OCI-M1 (cell line): ENCODE measurements around the gene MSTN.
"Not testable (repeated sequence)": the region's sequence is repeated elsewhere in the genome, so short reads cannot be mapped to it uniquely, and the experiment has no call there.

Experiments
- DNase-seq: peaks from one replicate; lab custom pipeline; 2025; lab: John Stamatoyannopoulos, UW

Gene MSTN

DNA sequence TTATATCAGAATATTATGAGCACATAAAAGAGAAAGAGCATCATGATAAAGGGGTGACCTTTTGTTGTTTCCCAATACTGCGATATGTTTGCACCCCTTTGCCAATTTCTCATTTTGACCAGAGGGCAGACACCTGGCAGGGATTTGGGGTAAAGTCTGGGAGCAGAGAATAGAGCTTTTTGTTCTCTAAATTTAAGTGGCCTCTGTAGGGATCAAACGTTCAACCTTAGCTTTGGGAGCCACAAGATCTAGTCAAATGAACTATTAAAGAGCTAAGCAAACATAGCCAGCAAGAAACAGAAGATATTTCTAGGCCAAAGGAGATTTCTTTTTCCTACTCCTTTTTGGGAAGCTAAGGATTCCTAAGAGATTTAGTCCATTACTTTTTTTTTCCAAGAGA, 1.1 kb upstream of the MSTN start:
- no peak for DNase-seq

DNA sequence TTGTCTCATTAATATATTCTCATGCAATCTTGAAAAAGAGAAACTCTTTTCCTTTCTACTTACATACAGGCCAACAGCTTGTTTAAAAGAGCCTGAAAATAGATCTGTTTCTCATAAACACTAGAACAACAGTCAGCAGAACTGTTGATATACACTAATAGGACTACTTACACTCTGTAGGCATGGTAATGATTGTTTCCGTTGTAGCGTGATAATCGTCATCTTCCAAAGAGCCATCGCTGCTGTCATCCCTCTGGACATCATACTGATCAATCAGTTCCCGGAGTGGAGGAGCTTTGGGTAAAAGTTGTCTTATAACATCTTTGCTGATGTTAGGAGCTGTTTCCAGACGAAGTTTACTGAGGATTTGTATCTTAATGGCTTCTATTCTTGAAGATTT, 476 bp downstream of the MSTN start:
- no peak for DNase-seq

DNA sequence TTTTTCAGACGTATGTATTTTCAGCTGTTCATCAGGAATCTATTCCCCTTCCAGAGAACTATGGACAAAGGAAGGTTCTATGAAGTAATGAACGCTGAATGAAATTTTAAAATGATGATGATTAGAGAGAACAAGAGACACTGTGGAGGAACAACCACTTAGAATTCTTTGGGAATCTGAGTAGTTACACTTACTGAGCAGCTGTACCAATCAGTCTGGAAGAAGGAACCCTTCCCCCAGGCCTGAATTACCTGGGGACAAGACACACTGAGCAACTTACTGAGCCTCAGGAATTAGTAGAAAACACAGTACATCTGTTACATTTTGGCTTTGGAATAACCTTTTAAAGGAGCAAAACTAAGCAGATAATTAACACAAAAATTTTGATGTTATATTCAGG, 1.9 kb downstream of the MSTN start:
- no peak for DNase-seq

DNA sequence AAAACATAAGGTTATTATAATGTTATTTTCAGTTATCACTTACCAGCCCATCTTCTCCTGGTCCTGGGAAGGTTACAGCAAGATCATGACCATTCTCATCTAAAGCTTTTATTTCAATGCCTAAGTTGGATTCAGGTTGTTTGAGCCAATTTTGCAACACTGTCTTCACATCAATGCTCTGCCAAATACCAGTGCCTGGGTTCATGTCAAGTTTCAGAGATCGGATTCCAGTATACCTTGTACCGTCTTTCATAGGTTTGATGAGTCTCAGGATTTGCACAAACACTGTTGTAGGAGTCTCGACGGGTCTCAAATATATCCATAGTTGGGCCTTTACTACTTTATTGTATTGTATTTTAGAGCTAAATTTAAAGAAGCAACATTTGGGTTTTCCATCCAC, 2.5 kb downstream of the MSTN start:
- no peak for DNase-seq

DNA sequence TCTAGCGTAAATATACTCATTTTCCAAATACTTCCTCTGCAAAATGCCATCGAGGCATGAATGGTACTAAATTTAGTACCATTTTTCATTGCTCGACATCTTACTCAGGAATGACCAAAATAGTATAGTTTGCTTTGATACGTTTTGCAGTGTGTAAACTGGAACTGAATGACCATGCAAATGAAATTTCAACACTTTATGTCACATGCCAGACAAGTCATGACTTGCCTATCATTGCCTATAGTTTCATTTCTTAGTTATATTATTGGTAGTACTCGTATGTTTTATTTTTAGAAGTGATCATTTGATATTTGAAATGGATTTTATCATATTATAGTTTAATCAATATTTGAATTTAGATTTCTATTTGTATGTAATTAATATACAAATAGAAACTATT, 9.1 kb downstream of the MSTN start:
- no peak for DNase-seq

DNA sequence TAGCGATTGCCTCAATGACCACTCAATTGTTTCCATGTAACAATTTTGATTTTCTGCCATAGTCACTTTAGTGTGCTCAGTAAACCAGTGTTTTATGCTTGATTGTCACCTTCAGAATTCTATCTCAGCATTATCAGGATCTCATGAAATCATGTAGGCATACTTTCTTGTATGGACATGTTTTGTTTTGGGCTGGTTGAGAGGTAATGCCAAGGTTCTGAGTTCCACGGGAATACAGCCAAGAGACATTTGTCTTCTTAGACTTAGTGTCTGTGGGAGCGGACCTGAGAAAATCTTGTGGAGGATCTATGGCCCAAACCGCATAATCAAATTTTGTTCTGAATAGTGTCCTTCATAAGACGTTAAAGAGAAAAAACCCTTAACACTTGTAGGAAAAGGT, 10.2 kb downstream of the MSTN start:
- DNase-seq, result no peak

DNA sequence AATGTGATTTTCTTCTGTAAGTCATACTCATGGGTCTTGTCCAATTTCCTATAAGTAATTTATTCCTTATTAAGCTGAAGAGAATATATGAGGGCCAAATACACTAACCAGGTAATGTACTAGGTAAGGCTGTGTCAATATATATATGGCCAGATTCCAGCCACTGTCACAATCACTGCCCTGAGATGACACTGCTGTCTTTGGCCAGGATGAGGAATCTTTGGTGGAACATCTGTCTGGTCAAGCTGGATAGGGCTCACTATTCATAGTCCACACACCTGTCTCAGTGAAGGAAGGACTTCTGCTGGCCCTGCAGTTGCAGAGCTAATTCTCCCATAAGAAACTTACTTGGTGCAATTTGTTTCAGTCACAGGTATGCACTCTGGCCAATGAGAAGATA, 11.3 kb downstream of the MSTN start:
- DNase-seq, result no peak

DNA sequence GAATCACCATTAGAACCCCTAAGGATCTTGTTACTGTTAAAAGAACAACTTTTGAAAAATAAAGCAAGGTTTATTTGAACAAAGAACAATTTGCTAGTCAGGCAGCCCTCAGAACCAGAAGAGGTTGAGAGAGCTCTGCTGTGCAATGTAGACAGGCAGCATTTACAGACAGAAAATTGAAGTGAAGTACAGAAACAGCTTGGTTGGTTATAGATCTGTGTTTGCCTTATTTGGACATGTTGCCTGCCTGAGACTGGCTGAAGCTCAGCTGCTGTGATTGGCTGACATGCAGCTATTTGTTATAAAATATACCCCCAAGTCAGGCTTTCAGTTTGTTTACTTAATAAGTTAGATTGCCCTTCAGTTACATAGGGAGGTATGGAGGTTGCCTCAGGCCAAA, 12.5 kb downstream of the MSTN start:
- no peak for DNase-seq

DNA sequence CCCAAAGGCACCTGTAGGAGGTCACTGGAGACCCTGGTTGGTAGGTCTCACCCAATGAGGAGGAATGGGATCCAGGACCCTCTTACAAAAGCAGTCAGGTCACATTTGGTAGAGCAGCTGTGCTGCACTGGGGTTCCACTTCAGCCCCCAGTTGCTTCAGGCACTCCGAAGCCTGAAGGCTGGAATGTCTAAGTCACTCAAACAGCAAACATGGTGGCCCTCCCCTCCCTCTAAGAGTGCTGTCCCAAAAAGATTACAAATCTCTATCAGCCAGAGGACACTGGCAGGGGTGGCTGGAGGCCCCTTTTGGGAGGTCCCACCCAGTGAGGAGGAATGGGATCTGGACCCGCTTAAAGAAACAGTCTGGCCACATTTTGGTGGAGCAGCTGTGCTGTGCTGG, 17.7 kb downstream of the MSTN start:
- no peak for DNase-seq

DNA sequence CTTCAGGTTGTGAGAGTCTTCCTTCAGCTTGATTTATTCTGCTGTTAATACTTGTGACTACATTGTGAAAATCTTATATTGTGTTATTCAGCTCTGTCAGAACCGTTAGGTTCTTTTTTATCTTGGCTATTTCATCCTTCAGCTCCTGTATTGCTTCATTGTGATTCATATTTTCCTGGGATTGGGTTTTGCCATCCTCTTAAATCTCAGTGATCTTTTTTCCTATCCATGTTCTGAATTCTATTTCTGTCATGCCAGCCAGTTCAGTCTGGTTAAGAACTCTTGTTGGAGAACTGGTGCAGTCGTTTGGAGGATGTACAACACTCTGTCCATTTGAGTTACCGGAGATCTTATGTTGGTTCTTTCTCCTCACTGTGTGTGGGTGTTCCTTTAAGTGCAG, 19.1 kb downstream of the MSTN start:
- no peak for DNase-seq

DNA sequence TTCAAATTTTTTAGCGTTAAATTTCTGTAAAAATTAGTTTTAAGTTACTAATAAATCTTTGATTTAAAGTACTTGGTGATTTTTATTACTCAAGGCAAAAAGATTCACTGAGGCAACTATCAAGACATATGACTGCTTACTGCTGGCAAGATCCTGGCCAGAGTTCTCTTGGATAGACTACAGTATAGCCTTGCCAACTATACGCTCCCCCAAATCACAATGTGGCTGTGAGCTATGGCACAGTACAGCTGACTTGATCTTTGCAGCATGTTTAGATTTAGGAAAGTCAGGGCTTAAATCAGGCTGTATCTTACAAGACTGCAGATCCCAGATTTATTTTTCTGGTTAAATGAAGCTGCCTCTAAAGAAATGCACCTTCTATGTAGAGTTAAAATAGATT, 26.5 kb downstream of the MSTN start:
- DNase-seq, result no peak

DNA sequence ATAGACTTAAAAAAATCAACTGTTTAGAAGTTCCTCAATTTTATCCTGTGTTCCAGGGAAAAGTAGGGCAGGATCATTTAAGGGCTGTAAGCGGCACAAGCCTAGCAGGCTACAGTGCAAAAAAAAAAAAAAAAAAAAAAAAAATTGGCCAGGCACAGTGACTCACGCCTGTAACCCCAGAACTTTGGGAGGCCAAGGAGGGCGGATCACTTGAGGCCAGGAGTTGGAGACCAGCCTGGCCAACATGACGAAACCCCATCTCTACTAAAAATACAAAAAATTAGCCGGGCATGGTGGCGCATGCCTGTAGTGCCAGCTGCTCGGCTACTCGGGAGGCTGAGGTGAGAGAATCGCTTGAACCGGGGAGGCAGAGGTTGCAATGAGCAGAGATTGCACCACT, 28.1 kb downstream of the MSTN start:
- not testable (repeated sequence) for DNase-seq

DNA sequence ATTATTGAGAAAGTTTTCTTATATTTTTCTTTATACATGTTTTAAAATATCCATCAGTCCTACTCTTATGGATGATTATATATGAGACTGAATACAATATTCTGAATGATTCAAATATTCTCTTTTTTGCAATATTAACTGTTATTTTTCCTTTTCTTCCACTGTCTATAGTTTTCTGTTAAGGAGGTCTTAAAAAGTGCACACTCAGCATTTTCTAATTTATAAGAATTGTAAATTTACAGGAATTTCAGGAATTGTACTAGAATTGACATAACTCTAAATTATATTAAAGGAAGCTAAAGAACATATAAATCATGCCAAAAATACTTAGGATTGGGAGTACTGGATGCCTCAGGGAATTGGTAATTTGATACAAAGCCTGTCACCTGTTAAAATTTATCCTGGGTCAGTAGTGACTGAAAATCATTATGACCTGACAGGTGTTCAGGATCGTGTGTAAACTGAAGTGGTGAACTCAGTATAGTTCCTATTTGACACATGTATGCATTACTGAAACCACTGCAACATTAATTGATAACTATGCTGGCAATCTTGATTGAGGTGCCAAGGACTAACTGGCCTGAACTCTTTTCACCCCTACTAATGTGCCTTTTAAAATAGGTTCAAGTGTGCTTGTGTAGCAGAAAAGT, 30.4 kb downstream of the MSTN start:
- DNase-seq, result no peak

DNA sequence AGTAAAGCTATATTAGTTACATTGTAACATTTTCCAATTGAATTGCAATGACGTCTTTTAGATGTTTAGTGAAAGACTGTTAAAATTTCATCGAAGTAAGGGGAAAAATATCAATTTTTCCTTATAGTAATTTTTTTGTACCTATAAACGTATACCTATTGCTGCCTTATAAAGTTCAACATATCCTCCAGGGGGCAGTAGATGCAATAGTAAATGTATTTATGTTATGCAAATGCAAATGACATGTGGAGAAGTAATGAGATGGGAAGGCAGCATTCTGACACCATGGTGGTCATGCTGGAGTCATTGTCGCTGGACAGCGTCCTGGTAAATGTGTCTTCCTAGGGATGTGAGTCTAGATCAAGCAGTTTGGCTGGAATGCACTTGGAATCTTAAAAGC, 38.7 kb downstream of the MSTN start:
- DNase-seq, result peak; percentile 84

DNA sequence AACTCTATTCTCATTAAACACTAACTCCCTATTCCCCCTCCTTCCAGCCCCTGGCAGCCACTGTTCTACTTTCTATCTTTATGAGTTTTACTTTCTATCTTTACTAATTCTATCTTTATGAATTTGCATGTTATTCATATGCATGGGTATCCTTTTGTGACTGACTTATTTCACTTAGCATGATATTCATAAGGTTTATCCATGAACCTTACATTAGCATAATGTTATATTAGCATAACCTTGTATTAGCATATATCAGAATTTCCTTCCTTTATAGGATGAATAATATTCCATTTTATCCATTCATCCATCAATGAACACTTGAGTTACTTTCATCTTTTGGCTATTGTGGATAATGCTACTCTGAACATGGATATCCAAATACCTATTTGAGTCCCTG, 41.8 kb downstream of the MSTN start:
- DNase-seq, result no peak

DNA sequence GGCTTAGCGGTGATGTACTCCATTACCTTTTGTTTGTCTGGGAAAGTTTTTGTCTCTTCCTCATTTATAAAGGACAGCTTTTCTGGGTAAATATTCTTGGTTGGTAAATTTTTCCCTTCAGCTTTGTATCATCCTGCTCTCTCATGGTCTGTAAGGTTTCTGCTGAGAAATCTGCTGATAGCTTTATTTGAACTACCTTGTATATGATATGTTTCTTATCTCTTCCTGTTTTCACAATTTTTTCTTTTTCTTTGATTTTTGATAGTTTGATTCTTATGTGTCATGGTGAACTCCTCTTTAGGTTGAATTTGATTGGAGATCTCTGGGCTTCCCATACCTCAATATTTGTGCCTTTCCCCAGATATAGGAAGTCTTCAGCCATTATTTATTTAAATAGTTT, 44.7 kb downstream of the MSTN start:
- DNase-seq, result peak; percentile 5

DNA sequence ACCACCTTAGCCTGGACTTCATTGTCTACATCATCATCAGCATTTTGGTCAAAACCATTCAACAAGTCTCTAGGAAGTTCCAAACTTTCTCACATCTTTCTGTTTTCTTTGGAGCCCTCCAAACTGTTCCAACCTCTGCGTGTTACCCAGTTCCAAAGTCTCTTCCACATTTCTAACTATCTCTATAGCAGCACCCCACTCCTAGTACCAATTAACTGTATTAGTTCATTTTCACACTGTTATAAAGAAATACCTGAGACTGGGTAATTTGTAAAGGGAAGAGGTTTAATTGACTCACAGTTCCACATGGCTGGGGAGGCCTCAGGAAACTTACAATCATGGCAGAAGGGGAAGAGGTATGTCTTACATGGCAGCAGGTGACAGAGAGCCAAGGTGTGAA, 46.6 kb downstream of the MSTN start:
- not testable (repeated sequence) for DNase-seq
